ENCODE data around the gene ZNF718.
"Not testable (repeated sequence)": the region's sequence is repeated elsewhere in the genome, so short reads cannot be mapped to it uniquely, and the experiment has no call there.

Gene ZNF718

DNA sequence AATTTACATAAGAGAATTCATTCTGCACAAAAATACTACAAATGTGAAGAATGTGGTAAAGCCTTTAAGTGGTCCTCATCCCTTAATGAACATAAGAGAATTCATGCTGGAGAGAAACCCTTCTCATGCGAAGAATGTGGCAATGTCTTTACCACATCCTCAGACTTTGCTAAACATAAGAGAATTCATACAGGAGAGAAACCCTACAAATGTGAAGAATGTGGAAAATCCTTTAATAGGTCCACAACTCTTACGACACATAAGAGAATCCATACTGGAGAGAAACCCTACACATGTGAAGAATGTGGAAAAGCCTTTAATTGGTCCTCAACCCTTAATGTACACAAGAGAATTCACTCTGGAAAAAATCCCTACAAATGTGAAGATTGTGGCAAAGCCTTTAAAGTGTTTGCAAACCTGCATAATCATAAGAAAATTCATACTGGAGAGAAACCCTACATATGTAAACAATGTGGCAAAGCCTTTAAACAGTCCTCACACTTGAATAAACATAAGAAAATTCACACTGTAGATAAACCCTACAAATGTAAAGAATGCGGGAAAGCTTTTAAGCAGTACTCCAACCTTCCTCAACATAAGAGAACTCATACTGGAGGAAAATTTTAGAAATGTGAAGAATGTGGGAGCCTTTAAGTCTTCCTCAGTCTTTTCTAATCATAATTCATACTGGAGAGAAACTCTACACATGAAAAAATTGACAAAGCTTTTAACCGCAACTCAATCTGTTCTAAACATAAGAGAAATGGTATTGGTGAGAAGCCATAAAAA lies 37.4 kb downstream of the ZNF718 start:
- DNase-seq = no peak

DNA sequence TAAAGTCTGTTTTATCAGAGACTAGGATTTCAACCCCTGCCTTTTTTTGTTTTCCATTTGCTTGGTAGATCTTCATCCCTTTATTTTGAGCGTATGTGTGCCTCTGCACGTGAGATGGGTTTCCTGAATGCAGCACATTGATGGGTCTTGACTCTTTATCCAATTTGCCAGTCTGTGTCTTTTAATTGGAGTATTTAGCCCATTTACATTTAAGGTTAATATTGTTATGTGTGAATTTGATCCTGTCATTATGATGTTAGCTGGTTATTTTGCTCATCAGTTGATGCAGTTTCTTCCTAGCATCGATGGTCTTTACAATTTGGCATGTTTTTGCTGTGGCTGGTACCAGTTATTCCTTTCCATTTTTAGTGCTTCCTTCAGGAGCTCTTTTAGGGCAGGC lies 45.3 kb downstream of the ZNF718 start:
- DNase-seq = not testable (repeated sequence)

DNA sequence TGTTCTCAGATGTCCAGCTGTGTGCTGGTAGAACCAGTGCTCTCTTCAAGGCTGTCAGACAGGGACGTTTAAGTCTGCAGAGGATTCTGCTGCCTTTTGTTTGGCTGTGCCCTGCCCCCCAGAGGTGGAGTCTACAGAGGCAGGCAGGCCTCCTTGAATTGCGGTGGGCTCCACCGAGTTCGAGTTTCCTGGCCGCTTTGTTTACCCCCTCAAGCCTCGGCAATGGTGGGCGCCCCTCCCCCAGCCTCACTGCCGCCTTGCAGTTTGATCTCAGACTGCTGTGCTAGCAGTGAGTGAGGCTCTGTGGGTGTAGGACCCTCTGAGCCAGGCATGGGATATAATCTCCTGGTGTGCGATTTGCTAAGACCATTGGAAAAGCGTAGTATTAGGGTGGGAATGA lies 47.0 kb downstream of the ZNF718 start:
- not testable (repeated sequence) for DNase-seq

- DNase-seq = no peak
Observed at GRCh38 chr4:173666-174314, 49.5 kb downstream of the ZNF718 start.

GRCh38 chr4:175986-176385 lies 51.7 kb downstream of the ZNF718 start:
- no peak for DNase-seq

GRCh38 chr4:176995-177394 lies 52.7 kb downstream of the ZNF718 start:
- DNase-seq = no peak

- DNase-seq = not testable (repeated sequence)
Observed at GRCh38 chr4:182225-182624, 57.9 kb downstream of the ZNF718 start.

GRCh38 chr4:188091-188490 lies 63.8 kb downstream of the ZNF718 start:
- DNase-seq = no peak

DNA sequence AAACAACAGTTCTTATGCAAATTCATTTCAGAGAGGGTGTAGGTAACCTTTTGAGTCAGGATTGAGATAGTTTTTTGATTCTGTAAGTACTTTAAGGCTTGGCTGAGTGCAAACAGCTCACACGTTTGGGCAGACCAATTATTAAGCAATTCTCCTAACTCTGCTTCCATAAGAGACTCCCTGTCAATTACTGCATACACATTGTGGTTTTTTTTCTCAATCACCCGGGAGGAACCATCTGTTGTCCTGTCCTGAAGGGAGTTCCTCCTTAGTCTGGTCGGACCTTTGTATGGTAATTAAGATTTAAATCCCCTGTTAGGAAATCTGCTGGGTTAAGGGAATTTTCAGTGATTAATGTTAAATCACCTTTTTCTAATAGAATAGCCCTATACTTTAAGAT lies 70.9 kb downstream of the ZNF718 start:
- DNase-seq = peak in 1 of 2 experiments; percentile 35

GRCh38 chr4:200936-201335 lies 76.6 kb downstream of the ZNF718 start:
- no peak for DNase-seq

- not testable (repeated sequence) for DNase-seq
Observed at GRCh38 chr4:202822-203221, 78.5 kb downstream of the ZNF718 start.

- no peak for DNase-seq
Observed at GRCh38 chr4:205097-205756, 80.9 kb downstream of the ZNF718 start.

DNA sequence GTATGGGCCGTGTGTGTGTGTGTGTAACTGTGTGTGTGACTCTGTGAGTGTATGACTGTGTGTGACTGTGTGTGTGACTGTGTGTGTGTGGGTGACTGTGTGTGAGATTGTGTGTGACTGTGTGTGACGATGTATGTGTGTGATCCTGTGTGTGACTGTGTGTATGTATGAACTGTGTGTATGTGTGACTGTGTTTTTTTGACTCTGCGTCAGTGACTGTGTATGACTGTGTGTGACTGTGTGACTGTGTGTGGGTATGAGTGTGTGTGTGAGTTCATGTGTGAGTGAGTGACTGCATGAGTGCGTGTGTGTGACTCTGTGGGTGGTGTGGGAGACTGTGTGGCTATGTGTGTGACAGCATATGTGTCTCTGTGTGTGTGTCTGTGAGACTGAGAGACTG lies 81.8 kb downstream of the ZNF718 start:
- DNase-seq = no peak

DNA sequence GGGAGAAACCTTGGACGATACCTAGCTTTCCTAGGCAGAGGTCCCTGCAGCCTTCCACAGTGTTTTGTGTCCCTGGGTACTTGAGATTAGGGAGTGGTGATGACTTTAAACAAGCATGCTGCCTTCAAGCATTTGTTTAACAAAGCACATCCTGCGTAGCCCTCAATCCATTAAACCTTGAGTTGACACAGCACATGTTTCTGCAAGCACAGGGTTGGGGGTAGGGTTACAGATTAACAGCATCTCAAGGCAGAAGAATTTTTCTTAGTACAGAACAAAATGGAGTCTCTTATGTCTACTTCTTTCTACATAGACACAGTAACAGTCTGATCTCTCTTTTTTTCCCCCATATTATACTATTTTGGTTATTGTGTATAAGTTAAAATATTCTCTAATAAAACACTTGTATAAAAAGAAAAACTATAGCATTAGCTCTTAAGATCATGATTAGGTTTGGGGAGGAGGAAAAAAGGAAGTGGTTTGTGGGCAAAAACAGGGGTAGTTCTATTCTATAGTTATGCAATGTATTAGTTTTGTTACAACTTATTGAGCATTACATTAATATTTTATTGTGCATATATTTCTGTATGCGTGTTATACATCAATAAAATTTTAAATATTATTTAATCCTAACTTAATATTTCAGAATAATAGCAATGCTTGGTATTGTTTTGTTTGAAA lies 84.3 kb downstream of the ZNF718 start:
- not testable (repeated sequence) for DNase-seq

GRCh38 chr4:211033-211511 lies 86.8 kb downstream of the ZNF718 start:
- DNase-seq = no peak

DNA sequence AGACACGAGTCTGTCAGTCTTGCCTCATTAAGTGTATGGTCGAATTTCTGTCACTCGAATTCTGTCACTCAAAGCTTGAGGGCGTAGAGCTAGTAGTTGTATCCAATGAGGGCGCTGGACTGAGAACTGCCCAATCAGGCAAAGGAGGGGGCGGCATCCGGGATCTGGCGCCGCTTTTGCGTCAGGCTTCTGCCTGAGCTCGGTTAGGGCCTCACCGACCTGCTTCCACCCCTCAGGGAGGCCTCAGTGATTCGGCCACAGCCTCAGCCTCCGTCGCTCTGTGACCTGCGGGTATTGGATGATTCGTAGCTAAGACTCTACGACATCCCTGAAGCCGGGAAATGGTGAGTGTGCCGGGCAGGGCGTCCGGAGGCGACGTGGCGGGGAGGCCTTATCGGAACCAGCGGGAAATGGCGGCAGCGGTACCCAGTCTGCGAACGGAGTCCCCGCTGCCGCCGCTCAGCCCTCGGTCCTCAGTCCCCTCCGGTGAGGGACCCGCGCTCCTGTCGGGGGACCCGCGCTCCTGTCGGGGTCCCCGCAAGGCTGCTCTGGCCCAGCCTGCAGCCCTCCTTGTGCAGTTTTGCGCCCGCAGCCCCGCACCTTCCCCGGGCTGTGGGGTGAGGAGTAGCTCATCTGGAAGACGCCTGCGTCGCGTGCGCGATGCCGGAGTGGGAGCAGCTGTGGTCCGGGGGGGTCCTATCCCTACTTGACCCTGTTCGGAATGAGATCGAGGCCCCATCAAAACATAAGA lies 88.3 kb downstream of the ZNF718 start:
- DNase-seq = peak in 1 of 2 experiments; percentile 19

DNA sequence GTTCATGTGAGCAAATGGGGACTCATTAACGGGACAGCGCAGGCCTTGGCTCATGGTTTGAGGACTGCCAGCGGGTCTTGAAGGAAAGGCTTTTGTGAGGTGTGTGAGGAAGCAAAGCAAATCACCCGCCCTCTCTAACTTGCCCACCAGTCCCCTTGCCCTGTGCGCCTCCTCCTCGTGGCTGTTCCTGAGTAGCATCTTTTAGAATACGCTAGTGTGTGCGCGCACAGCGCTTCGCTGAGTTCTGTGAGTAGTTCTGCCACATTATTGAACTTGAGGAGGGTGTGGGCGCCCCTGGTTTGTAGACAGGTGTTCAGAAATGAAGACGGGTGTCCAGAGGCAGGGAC lies 88.9 kb downstream of the ZNF718 start:
- DNase-seq = not testable (repeated sequence)
